Stimulated activated CD4-positive, alpha-beta T cell treated with anti-CD3 and anti-CD28 coated beads, Interleukin-1b, Interleukin-23, amount 100 ng/mL, for 4 hours (primary cell): ENCODE data around the gene GART.
"Not testable (repeated sequence)": the region's sequence is repeated elsewhere in the genome, so short reads cannot be mapped to it uniquely, and the experiment has no call there.

Source experiments
- DNase-seq, 2 donors: peaks; one replicate each; pipeline ENCODE4 v3.0.0-alpha.2; 2020; ENCODE audit warnings: low read depth in 2 of 2

GART gene

GRCh38 chr21:33541756-33542639, at the start of gene GART:
TSS of gene GART (minus strand) at chr21:33542117. CDS start at chr21:33539315, 2,802 bp downstream.
- DNase-seq: peak; percentile 66 to 81

- peak; percentile 78 to 88 for DNase-seq
Observed at GRCh38 chr21:33588485-33589335, 46.8 kb upstream of the GART start, which contains the start of gene DONSON. TSS of gene DONSON (minus strand) at chr21:33588684. CDS start at chr21:33588641, 43 bp downstream.

DNA sequence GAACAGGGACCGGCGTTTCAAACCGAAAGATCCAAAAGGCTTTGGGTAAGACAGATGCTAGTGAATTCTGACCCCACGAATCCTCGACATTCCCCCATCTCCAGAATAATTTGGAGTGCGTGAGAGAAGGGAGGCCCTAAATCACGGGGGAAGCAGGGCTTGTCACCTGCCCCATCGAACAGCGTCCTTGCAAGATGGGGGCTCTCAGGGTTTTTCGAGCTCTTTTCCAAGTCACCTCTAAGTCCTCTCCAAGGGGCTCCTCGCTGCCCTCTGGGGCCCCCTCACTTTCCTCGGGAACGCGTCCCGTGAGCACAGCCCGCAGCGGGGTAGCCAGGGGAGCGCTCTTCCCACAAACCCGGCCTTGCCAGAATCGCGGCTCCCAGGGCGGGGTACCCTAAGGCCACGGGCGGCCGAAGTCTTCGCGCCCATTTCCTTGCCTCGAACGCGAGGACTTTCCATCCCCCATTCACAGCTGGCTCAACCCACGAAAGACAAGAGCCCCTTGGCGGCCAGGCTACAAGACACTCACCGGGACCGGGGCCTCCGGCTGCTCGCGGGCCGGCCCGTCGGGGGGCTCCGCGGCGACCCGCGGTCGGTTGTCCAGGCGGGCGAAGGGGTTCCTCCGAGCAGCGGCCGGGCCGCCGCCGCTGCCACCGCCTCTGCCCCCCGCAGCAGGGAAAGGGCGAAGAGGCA, 46.0 kb upstream of the GART start:
- DNase-seq: peak in 1 of 2 donors; percentile 15

DNA sequence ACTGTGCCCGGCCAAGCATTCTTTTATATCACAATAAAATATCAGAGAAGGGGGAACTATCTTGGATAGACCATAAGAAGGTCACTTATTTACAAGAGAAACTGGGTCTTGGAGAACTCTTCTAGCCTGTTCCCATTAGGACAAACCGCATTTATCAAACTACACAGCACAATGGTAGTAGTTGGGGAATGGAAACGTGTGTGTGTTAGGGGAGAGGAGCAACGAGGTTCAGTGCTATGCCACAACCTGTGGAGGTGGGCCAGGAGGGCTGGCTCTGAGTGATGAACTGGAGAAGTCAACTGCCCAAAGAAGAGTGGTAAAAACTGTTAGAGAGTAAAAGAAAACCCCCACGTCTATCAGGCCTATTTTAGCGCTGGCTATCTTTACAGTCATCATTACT, 45.0 kb upstream of the GART start:
- no peak for DNase-seq

- no peak for DNase-seq
Observed at GRCh38 chr21:33584455-33584854, 42.5 kb upstream of the GART start.

- no peak for DNase-seq
Observed at GRCh38 chr21:33578959-33579542, 37.1 kb upstream of the GART start.

- no peak for DNase-seq
Observed at GRCh38 chr21:33578214-33578613, 36.3 kb upstream of the GART start.

DNA sequence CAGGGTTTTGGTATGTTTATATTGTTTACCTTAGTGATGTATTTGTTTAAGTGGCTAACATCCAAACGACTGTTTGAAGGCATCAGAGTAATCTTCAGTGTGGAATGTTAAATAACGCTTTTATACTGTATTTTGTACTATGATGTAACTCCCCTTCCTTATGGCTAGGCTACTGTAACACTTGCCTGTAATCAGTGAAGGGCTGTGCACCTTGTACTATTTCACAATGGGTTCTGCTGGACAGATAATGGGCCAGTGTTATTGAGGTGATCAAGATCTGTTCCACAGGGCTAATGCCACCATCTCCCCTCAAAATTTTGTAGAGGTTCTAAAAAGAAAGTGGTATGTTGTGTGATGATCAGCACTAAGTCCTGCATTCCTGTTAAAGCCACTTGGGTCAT, 34.8 kb upstream of the GART start:
- DNase-seq: not testable (repeated sequence)

GRCh38 chr21:33572350-33572749, 30.4 kb upstream of the GART start:
- no peak for DNase-seq

- DNase-seq: no peak
Observed at GRCh38 chr21:33569991-33570390, 28.1 kb upstream of the GART start.

GRCh38 chr21:33568448-33568847, 26.5 kb upstream of the GART start:
- DNase-seq: no peak

DNA sequence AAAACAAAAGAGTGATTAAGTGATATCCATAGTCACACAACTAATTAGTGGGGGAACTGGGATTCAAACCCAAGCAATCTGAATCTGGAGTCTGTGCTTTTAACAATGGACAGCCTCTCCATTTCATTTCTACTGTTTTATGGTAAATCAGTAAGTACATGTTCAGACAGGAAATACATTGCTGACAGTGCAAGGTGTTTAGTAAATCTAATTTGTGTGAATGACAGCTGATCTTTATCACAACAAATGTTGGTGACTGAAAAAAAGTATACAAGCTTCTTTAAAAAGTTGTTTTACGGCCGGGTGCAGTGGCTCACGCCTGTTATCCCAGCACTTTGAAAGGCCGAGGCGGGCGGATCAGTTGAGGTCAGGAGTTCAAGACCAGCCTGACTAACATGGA, 26.0 kb upstream of the GART start:
- no peak for DNase-seq

DNA sequence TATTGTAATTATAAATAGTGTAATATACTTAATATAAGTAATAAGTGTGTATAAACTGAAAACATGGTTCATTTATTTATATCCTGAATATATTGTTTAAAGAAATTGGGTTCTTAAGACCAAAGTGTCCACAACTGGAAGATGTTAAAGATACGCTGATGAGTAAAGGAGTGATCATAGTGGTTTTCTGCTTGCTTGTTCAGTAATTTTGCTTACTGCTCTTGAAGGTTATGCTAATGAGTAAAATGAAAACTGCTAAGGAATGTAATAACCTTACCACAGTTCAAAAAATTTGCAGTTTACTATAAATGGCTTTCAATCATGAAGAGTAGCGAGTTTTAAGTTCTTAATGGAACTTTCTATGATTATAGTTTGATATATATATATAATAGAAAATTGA, 24.6 kb upstream of the GART start:
- no peak for DNase-seq

DNA sequence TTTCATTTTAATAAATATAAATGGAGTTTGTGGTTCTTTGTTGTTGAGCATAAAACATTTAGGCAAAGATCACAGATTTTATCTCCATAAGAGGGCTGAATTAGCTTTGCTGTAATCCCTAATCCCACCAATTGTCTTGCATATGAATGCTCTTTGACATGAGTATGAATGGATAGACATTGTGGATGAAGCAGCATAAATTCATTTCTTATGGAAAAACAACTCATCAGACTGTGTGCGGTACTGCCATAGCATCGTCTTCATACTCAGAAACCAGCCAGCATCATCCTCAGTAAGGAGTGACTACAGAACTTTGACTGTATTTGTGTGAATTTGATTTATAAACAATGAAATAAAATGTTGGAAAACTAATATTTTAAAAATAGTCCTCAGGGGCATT, 20.5 kb upstream of the GART start:
- no peak for DNase-seq

DNA sequence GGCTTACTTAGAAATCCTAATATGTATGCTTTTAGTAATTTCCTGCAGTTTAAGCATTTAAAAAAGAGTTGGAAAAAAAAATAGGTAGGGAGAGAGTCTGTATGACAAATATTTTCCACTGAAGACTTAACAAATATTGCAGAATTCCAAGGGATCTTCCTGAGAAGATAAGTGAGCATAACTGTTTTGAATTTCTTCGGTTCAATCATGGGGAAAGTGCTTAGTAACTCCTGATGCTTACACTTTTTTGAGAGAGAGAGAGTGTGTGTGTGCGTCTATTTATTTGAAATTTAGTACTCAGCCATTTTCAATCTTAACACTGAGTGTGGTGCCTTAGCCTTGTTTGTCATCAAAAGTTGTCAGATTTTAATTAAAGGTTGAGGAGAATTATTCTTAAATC, 19.5 kb upstream of the GART start:
- DNase-seq: no peak

GRCh38 chr21:33560965-33561364, 19.0 kb upstream of the GART start:
- DNase-seq: no peak

DNA sequence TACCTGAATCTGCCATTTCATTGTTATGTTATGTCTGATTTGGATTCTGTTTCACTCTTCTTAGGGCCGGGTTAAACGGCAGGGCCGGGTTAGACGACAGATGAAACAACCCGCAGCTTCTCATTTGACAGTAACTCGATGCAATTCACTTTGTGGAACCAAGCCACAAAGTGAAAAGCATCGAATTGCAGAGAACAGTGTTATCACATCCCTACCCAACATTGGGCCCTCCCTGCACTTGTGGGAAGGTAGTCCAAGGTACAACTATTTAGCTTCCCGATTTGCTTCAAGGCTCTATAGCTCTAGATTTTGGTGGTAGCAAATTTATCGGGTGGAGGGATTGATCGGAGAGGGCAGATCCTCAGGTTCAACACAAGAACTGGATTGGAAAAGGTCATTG, 17.9 kb upstream of the GART start:
- DNase-seq: no peak

DNA sequence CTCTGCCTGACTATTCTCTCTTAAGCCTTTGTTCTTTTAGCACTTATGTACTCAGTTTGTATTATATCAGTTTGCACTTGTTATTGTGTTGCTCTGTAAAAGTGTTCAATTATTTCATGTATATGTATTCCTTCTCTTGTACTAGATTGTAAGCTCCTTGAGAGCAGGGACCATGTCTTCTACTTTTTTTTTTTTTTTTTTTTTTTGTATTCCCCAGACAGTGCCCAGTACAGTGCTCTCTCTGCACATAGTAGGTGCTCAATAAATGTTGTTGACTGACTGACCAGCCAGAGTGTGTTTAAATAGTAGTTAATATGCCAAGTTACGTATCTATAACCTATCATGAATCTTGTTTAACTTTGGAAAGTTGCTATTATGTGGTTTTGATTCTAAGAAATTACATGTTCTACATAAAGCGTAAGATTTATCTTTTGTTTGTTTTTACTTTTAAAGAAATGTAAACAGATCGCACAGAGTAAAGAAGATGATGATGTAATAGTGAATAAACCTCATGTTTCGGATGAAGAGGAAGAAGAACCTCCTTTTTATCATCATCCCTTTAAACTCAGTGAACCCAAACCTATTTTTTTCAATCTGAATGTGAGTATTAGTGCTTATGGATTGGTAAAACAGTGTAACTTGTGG, 17.0 kb upstream of the GART start:
- DNase-seq: no peak

- DNase-seq: no peak
Observed at GRCh38 chr21:33557447-33557846, 15.5 kb upstream of the GART start.

DNA sequence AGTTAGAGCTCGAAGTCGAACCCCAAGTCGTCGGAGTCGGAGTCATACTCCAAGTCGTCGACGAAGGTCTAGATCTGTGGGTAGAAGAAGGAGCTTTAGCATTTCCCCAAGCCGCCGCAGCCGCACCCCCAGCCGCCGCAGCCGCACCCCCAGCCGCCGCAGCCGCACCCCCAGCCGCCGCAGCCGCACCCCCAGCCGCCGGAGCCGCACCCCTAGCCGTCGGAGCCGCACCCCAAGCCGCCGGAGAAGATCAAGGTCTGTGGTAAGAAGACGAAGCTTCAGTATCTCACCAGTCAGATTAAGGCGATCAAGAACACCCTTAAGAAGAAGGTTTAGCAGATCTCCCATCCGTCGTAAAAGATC, 13.0 kb upstream of the GART start:
- no peak for DNase-seq

- DNase-seq: no peak
Observed at GRCh38 chr21:33554236-33554981, 12.5 kb upstream of the GART start.
